ENCODE data around the gene GARIN5B. TPM values are rescaled to one million over a fixed set of nuclear protein-coding genes. Genes with fewer than 3 reads are reported as not detected.

Gene GARIN5B
- polyA plus RNA-seq, 2 of the 4 experiments (the other 2 are of a cell fraction) = 0.05 TPM; not detected in 1

DNA sequence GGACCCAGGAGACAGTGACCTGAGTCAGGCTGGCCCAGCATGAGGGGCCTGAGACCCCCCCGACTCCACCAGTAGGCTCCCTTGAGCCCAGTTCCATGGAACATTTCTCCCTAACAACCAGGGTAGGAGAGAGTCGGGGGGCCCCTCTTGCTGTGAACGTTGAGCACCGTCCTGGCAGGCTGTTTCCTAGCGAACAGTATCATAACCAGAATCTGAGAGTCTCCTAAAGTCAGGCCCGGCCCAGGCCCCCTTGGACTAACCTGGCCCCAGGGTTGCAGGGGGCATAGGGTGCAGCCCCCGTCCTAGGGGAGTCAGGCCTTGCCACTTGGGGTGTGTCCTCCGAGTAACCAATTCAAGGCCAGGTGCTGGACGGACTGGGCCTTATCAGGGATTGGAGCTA, 51.7 kb downstream of the GARIN5B start:
- Histone ChIP-seq H3K4me3 (no peak overlapping the region), H3K9me3 (no peaks in the 10 kb centered on the region), H3K27ac (no peak overlapping the region), H3K4me2 (no peak overlapping the region), H3K4me1 (no peaks in the 10 kb centered on the region)
- TF ChIP-seq E2F6 (IDR thresholded peaks at IDR 0.05; ENCODE audit: borderline replicate concordance, low read depth) (no peak), HEYL (CRISPR knock-in tag; IDR thresholded peaks at IDR 0.05) (no peak), EHMT2 (IDR thresholded peaks at IDR 0.05; ENCODE audit: low read depth) (no peak), RCOR1 (IDR thresholded peaks at IDR 0.05; ENCODE audit: low read depth, low read length) (no peak), ZNF302 (CRISPR knock-in tag; IDR thresholded peaks at IDR 0.05) (no peak), JUN (IDR thresholded peaks at IDR 0.05) (no peak), EHF (CRISPR knock-in tag; IDR thresholded peaks at IDR 0.05) (no peak), CEBPB (IDR thresholded peaks at IDR 0.05) (no peak), CTCF (IDR thresholded peaks at IDR 0.05) (no peak), ZSCAN20 (CRISPR knock-in tag; IDR thresholded peaks at IDR 0.05) (no peak), CHD4 (IDR thresholded peaks at IDR 0.05; ENCODE audit: borderline replicate concordance) (no peak), FOSB (CRISPR knock-in tag; IDR thresholded peaks at IDR 0.05) (no peak), NFE2L2 (conservative IDR thresholded peaks at IDR 0.05; ENCODE audit: low read length) (no peak)
- TF ChIP-seq, protein P1, sequence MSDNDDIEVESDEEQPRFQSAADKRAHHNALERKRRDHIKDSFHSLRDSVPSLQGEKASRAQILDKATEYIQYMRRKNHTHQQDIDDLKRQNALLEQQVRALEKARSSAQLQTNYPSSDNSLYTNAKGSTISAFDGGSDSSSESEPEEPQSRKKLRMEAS (IDR thresholded peaks at IDR 0.05) = no peak
- WGBS (ENCODE audit: missing lambda C conversion rate) = 83% methylated on average over 9 of the region's 9 CpGs
- ChIA-PET POLR2A (interaction anchor here (2.5 kb wide), 1 partner anchor 28 kb away, joined by 6 read pairs; the partner anchor contains the start of gene KMT5C), CTCF (interaction anchor here (0.6 to 21.1 kb wide), 5 partner anchors 8 to 72 kb away, joined by 3 to 306 read pairs (median 11); partner anchors contain the start of genes TMEM150B and TMEM238)
- no peak for DNase-seq (ENCODE audit: low read depth in 1 of 2, low spot score in 1 of 2)
- no peak for FAIRE-seq
- ATAC-seq = no peak

GRCh38 chr19:55310498-55310897, 52.6 kb downstream of the GARIN5B start:
- Histone ChIP-seq H3K4me1 (no peaks in the 10 kb centered on the region), H3K27ac (no peak overlapping the region), H3K4me2 (no peak overlapping the region), H3K4me3 (no peak overlapping the region), H3K9me3 (no peaks in the 10 kb centered on the region)
- WGBS (ENCODE audit: missing lambda C conversion rate) = 72% methylated on average over 7 of the region's 7 CpGs
- ATAC-seq = no peak
- FAIRE-seq = no peak
- CTCF ChIA-PET = interaction anchor here (1.0 to 21.1 kb wide), 6 partner anchors 7 to 194 kb away, joined by 3 to 306 read pairs (median 6); partner anchors contain the start of genes KMT5C and TMEM238
- no peak for DNase-seq (ENCODE audit: low read depth in 1 of 2, low spot score in 1 of 2)
- TF ChIP-seq POLR2AphosphoS2 (conservative IDR thresholded peaks at IDR 0.05; ENCODE audit: low read length) = no peak
- TF ChIP-seq HOXB13 (CRISPR knock-in tag; IDR thresholded peaks at IDR 0.05; ENCODE audit: low read depth) = no peak
- no peak for TF ChIP-seq NPAS2 (CRISPR knock-in tag; IDR thresholded peaks at IDR 0.05; ENCODE audit: borderline replicate concordance)
- no peak for TF ChIP-seq TP53 (CRISPR knock-in tag; IDR thresholded peaks at IDR 0.05)
- TF ChIP-seq EHF (CRISPR knock-in tag; IDR thresholded peaks at IDR 0.05) = no peak
- no peak for TF ChIP-seq GATA3 (IDR thresholded peaks at IDR 0.05; ENCODE audit: borderline replicate concordance)
- POLR2A ChIA-PET = no interaction called here

- H3K4me1 ChIP-seq = no peaks in the 10 kb centered on the region
- POLR2A ChIA-PET = no interaction called here
- no peak overlapping the region for H3K27ac ChIP-seq
- no peak overlapping the region for H3K4me3 ChIP-seq
- H3K4me2 ChIP-seq = no peak overlapping the region
- FAIRE-seq (no peak), DNase-seq (ENCODE audit: low read depth in 1 of 2, low spot score in 1 of 2) (no peak), ATAC-seq (no peak)
- WGBS (ENCODE audit: missing lambda C conversion rate) = 83% methylated on average over 5 of the region's 5 CpGs
- CTCF ChIA-PET = interaction anchor here (0.5 to 21.1 kb wide), 8 partner anchors 6 to 195 kb away, joined by 3 to 306 read pairs (median 4); partner anchors contain the start of genes KMT5C and TMEM238
- H3K9me3 ChIP-seq = no peaks in the 10 kb centered on the region
- TF ChIP-seq ZC3H11A (IDR thresholded peaks at IDR 0.05) = no peak
- no peak for TF ChIP-seq ZFP36 (IDR thresholded peaks at IDR 0.05; ENCODE audit: borderline replicate concordance, partially characterized antibody)
- TF ChIP-seq USF2 (IDR thresholded peaks at IDR 0.05) = no peak
- TF ChIP-seq MAFK (IDR thresholded peaks at IDR 0.05; ENCODE audit: partially characterized antibody) = no peak
- TF ChIP-seq HEYL (CRISPR knock-in tag; IDR thresholded peaks at IDR 0.05) = no peak
- no peak for TF ChIP-seq CBX8 (IDR thresholded peaks at IDR 0.05)
- TF ChIP-seq ATOH8 (CRISPR knock-in tag; IDR thresholded peaks at IDR 0.05; ENCODE audit: low read depth) = no peak
- TF ChIP-seq, protein P2, sequence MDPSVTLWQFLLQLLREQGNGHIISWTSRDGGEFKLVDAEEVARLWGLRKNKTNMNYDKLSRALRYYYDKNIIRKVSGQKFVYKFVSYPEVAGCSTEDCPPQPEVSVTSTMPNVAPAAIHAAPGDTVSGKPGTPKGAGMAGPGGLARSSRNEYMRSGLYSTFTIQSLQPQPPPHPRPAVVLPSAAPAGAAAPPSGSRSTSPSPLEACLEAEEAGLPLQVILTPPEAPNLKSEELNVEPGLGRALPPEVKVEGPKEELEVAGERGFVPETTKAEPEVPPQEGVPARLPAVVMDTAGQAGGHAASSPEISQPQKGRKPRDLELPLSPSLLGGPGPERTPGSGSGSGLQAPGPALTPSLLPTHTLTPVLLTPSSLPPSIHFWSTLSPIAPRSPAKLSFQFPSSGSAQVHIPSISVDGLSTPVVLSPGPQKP (IDR thresholded peaks at IDR 0.05; ENCODE audit: low read depth, low read length) = no peak
- TF ChIP-seq KDM1A (IDR thresholded peaks at IDR 0.05; ENCODE audit: low read depth) = no peak
- no peak for TF ChIP-seq ESRRA (IDR thresholded peaks at IDR 0.05; ENCODE audit: borderline replicate concordance, low read length)
- no peak for TF ChIP-seq CHD2 (IDR thresholded peaks at IDR 0.05; ENCODE audit: low read length, partially characterized antibody)
- no peak for TF ChIP-seq NPAS2 (CRISPR knock-in tag; IDR thresholded peaks at IDR 0.05; ENCODE audit: borderline replicate concordance)
- TF ChIP-seq MAZ (IDR thresholded peaks at IDR 0.05; ENCODE audit: borderline replicate concordance, low read depth, low read length) = no peak
Measured at GRCh38 chr19:55309448-55309847, 53.6 kb downstream of the GARIN5B start.

All from A549 (cell line).